Dedifferentiated amniotic fluid mesenchymal stem cell (primary cell): Measurements from ENCODE around the gene MYL10.

Experiments used
- DNase-seq: peaks from one replicate; pipeline ENCODE4 v3.0.0-alpha.2; 2016; ENCODE audit errors: extremely low spot score

The MYL10 gene

GRCh38 chr7:101596898-101597297, 32.2 kb downstream of the MYL10 start:
- DNase-seq, result no peak

- no peak for DNase-seq
These were observed 33.1 kb downstream of the MYL10 start for GRCh38 chr7:101595766-101596537.

GRCh38 chr7:101595246-101595645, 33.9 kb downstream of the MYL10 start:
- DNase-seq, result no peak

GRCh38 chr7:101594790-101595189, 34.3 kb downstream of the MYL10 start:
- DNase-seq, result no peak

- no peak for DNase-seq
These were observed 35.5 kb downstream of the MYL10 start for GRCh38 chr7:101593556-101593955.

- no peak for DNase-seq
These were observed 37.6 kb downstream of the MYL10 start for GRCh38 chr7:101591504-101591903.

- DNase-seq, result no peak
These were observed 38.2 kb downstream of the MYL10 start for GRCh38 chr7:101590663-101591435.

GRCh38 chr7:101589976-101590662, 39.0 kb downstream of the MYL10 start:
- DNase-seq, result no peak

- no peak for DNase-seq
These were observed 40.0 kb downstream of the MYL10 start for GRCh38 chr7:101589052-101589451.

- DNase-seq, result no peak
These were observed 40.8 kb downstream of the MYL10 start for GRCh38 chr7:101588131-101588935.

GRCh38 chr7:101586906-101587677, 42.0 kb downstream of the MYL10 start:
- DNase-seq, result no peak

- DNase-seq, result no peak
These were observed 42.8 kb downstream of the MYL10 start for GRCh38 chr7:101586078-101586905.

GRCh38 chr7:101582971-101583370, 46.1 kb downstream of the MYL10 start:
- DNase-seq, result no peak

GRCh38 chr7:101581891-101582290, 47.2 kb downstream of the MYL10 start:
- no peak for DNase-seq

GRCh38 chr7:101580596-101580995, 48.5 kb downstream of the MYL10 start:
- no peak for DNase-seq

- DNase-seq, result no peak
These were observed 50.5 kb downstream of the MYL10 start for GRCh38 chr7:101578552-101578951.

- peak; percentile 14 for DNase-seq
These were observed 52.1 kb downstream of the MYL10 start for GRCh38 chr7:101576998-101577397.

GRCh38 chr7:101575721-101576120, 53.4 kb downstream of the MYL10 start:
- DNase-seq, result no peak

GRCh38 chr7:101575168-101575567, 53.9 kb downstream of the MYL10 start:
- DNase-seq, result no peak

- no peak for DNase-seq
These were observed 56.9 kb downstream of the MYL10 start for GRCh38 chr7:101572156-101572555.
